ENCODE results near the gene BRD3.

DNA sequence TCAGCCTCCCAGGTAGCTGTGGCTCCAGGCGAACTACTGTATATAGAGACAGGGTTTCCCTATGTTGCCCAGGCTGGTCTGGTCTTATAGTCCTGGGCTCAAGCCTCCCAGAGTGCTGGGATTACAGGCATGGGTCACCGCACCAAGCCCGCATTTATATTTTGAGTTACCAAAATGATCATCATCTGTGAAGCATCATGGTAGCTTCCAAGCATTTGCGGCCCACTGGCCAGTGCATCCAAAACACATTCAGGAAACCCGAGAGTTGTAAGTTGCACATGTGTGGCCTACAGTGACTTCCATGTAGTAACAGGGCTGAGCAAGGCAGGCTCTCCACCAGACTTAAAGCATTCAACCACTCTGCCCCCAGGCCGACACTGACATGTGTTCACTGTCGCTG, 40.3 kb downstream of the BRD3 start:
- TF ChIP-seq POLR2A (IDR thresholded peaks at IDR 0.05) (no peak), CTCF (IDR thresholded peaks at IDR 0.05) (no peak)
